NCI-H2029 (cell line): ENCODE data around the gene DOK6.

ENCODE experiments used
- DNase-seq: peaks from one replicate; lab custom pipeline; 2025; lab: John Stamatoyannopoulos, UW

DOK6 gene

GRCh38 chr18:69539404-69539803 is 138.7 kb downstream of the DOK6 start:
- DNase-seq, result no peak

DNA sequence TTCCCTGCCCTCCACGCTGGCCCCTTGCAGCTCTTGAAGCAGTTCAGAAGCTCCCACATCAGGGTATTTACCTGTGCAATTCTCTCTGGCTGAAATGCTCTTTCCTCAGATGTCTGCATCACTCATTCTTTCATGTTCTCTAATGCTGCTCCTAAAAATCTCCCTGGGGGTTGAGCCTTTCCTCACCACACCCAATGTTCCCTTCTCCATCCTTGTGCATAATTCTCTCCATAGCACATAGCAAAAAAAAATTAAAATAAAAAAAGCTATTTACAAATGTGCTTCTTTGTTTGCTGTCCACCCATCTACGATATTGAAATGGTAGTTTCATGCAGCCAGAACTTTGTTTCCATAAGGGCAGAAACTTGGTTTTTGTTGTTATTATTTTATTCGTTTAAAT is 155.5 kb downstream of the DOK6 start:
- DNase-seq, result no peak

- no peak for DNase-seq
Observed at GRCh38 chr18:69557282-69557681, 156.6 kb downstream of the DOK6 start.

- no peak for DNase-seq
Observed at GRCh38 chr18:69558052-69558451, 157.4 kb downstream of the DOK6 start.

DNA sequence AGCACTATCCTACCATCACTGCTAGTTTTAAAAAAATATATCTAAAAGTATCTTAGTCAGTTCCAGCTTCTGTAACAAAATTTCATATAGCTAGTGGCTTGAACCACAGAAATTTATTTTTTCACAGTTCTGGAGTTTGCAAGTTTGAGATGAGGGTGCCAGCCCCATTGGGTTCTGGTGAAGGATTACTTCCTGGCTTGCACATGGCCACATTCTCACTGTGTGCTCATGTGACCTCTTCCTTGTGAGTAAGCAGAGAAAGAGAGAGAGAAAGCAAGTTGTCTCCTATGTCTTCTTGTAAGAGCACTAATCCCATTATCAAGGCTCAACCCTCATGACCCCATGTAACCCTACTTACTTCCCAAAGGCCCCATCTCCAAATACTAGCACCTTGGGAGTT is 158.9 kb downstream of the DOK6 start:
- no peak for DNase-seq

GRCh38 chr18:69564602-69565001 is 163.9 kb downstream of the DOK6 start:
- no peak for DNase-seq

- DNase-seq, result peak; percentile 17
Observed at GRCh38 chr18:69567813-69568488, 167.3 kb downstream of the DOK6 start.

DNA sequence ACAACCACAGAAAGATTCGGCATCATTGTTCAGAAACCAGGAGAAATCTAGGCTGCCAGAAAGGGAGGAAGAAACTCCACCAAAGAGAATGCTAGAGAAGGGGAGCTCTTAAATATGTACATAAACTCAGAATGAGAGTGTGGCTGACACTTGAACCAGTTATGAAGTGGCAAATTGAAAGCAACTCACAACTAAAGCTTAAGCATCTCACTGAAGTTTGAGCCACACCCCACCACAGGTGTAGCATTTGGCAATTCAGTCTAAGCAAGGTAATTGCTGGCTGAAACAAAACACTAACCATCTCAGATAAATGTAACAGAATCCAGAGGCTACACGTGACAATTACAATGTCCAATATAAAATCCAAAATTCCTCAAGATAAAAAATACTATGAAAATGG is 168.4 kb downstream of the DOK6 start:
- DNase-seq, result no peak

GRCh38 chr18:69574401-69574800 is 173.7 kb downstream of the DOK6 start:
- DNase-seq, result no peak

DNA sequence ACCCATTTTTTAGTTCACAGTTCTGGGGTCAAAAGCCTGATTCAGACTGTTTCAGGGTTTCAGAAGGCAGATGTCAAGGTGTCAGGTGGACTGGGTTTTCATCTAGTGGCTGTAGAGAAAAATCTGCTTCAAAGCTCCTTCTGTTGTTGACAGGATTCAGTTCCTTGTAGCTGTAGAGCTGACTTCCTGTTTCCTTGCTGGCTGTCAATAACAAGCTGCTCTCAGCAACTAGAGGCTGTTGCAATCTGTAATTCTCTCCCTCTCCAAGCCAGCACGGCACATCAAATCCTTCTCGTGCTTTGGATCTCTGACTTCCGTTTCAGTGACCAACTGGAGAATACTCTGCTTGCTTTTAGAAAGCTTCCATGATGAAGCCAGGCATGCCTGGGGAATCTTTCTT is 179.4 kb downstream of the DOK6 start:
- DNase-seq, result peak; percentile 23

DNA sequence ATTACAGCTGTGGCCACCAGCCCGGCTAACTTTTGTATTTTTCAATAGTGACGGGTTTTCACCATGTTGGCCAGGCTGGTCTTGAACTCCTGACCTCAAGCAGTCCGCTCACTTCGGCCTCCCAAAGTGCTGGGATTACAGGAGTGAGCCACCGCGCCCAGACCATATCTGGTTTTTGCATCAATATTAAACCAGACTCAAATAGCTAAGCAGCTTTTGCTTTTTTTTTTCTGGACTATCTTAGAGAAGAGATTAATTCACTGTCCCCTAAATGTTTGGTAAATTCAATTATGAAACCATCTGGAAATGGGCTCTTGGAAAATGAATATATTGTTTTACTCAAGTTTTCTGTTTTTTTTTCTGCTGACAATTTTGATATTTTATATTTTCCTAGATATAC is 183.7 kb downstream of the DOK6 start:
- DNase-seq, result no peak

GRCh38 chr18:69585696-69586095 is 185.0 kb downstream of the DOK6 start:
- DNase-seq, result no peak

DNA sequence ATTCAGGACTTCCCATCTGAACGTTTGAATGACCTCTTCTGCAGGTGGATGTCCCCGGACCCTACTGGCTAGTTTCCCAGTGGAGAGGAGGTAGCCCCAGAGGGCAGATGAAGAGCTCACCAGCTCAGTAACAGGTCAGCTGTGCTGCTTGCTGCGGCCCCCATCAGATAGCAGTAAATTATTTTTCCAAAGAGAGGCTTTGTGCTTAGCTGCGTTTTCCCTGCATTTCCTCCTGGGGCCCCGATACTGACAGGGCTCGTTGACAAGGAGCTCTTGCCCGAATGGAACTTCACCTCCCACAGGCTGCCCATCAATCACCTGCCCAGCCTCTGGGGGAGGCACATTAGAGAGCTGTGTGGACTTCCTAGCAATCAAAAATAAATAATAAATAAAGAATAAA is 185.8 kb downstream of the DOK6 start:
- no peak for DNase-seq

- DNase-seq, result no peak
Observed at GRCh38 chr18:69588301-69588700, 187.6 kb downstream of the DOK6 start.

GRCh38 chr18:69590150-69590549 is 189.5 kb downstream of the DOK6 start:
- DNase-seq, result no peak

- no peak for DNase-seq
Observed at GRCh38 chr18:69596345-69596744, 195.7 kb downstream of the DOK6 start.

DNA sequence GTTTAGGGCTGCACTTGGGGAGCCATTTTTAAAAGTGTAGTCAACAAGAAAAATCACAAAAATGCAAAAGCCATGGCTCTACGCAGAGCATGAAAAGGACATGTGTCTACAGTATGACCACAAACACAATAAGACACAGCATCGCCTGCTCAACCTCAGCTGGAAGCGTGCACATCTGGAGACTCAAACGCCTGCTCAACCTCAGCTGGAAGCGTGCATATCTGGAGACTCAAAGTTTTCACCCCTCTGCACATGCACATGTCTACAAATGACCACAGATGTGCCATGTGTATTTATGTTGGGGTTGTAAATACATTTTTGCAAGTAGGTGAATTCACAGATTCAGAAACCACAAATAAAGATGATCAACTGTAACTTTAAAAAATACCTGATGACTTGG is 196.9 kb downstream of the DOK6 start:
- no peak for DNase-seq

DNA sequence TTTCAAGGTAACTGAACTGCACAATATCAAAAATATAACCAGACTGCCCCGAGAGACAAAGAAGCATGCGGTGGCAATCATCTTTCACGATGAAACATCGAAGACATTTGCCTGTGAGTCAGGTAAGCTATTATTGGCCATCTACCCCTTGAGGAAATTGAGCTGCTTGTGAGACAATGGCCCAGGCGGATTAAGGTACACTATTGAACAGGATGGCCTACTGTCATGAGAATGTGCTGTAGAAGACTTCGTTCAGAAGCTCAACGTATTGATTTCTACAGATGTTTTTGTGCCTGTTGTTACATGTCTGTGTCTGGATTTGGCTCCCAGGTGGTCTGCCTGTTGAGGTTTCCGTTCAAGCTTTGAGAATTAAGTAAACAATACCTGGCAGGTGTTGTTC is 198.7 kb downstream of the DOK6 start:
- no peak for DNase-seq

DNA sequence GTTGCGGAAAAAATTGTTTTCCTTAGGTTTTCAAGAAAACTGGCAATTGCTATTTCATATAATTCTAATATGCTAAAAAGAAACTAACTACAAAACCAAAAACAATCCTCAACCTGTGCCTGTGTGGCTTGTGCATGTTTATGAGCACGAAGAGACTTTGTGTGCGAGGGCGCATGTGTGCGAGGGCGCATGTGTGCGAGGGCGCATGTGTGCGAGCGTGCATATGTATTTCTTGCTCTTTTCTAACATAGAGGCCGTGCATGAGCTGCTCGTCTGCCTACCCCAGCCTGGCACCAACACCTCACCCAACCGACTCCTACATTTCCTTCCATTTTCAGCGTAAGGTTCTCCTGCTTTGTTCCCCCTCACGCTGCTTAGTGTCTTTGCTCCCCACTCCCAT is 211.6 kb downstream of the DOK6 start:
- DNase-seq, result no peak

DNA sequence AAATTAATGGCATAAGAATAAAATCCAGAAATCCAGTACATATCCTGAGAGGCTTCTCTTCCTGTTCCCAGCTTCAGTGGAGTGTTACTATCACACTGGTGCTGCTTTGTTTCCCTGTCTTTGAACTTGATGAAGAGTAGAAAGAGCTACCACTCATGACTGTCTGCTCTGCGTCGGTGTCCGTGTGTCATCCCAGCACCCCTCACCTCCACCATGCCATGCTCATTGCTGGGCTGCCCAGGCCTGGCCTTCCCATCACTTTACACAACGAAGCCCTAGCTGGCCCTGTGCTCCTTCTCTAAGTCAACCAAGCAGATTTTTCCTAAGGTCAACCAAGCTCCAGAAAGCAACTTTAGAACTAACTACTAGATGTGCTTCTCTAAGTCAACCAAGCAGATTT is 215.4 kb downstream of the DOK6 start:
- DNase-seq, result no peak

DNA sequence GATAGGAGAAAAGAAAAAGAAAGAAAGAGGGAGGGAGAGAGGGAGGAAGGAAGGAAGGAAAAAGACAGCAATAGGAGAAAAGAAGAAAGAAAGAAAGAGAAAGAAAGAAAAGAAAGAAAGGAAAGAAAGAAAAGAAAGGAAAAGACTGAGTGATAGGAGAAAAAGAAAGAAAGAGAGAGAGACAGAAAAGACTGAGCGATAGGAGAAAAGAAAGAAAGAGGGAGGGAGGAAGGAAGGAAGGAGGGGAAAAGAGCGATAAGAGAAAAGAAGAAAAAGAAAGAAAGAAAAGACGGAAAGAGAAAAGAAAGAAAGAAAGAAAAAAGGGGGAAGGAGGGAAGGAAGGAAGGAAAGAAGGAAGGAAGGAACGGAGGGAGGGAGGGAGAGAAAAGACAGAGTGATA is 216.7 kb downstream of the DOK6 start:
- no peak for DNase-seq

GRCh38 chr18:69617888-69618287 is 217.2 kb downstream of the DOK6 start:
- no peak for DNase-seq

- no peak for DNase-seq
Observed at GRCh38 chr18:69622184-69622583, 221.5 kb downstream of the DOK6 start.

DNA sequence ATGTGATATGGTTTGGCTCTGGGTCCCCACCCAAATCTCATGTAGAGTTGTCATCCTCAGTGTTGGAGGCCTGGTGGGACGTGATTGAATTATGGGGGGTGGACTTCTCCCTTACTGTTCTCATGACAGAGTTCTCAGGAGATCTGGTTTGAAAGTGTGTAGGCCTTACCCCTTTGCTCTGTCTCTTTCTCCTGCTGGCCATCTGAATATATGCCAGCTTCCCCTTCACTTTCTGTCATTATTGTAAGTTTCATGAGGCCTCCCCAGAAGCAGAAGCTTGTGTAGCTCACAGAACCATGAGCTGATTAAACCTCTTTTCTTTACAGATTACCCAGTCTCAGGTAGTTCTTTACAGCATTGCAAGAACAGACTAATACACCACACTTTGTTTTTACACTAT is 222.3 kb downstream of the DOK6 start:
- DNase-seq, result no peak

DNA sequence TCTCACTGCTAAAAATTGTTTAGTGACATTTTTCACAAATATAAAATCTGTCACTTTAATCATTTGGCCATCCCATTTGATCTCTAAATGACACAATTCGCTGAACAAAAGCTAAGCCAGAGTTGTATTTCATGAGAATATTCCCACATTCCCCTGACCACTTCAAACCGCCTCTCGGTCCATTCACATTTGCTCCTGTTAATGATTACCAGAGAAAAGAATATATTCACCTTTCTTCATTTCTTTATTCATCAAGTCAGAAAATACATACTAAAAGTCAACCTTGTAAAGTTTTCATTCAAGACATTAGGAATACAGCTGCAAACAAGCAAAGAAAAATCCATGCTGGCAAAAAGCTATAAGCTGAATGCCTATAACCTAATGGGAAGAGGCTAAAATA is 225.5 kb downstream of the DOK6 start:
- no peak for DNase-seq
